GM18505 (cell line): ENCODE measurements around the gene DAB2IP.

Experiments
- ATAC-seq: cut with Tn5 transposase; IDR thresholded peaks from one replicate; pipeline ENCODE4 v1.9.1; 2021; ENCODE audit not compliant: unreplicated experiment
- POLR2A ChIP-seq: IDR thresholded peaks from 4 replicates; pipeline ENCODE4 v1.6.1; 2011; ENCODE audit warnings: borderline replicate concordance; ENCODE audit not compliant: insufficient read depth, insufficient read length; ENCODE audit errors: extremely low read depth

DAB2IP gene

DNA sequence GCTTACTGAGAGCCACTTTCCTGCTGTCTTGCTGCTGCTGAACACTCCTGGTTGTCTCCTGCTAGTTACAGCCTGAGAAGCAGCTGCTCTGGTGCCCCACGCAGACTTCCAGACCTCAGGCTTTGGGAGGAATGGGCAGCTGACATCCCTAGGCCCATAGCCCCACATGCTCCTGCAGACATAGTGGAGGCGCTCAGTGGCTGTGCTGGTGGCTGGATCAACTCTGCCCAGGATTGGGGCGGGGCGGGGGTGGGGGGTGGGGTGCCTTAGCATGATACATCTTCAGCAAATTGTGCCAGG lies 93.9 kb downstream of the DAB2IP start:
- no peak for TF ChIP-seq POLR2A
- no peak for ATAC-seq

GRCh38 chr9:121746411-121746810 lies 95.0 kb downstream of the DAB2IP start:
- no peak for ATAC-seq
- no peak for TF ChIP-seq POLR2A

GRCh38 chr9:121746866-121747265 lies 95.4 kb downstream of the DAB2IP start:
- no peak for ATAC-seq
- no peak for TF ChIP-seq POLR2A

- ATAC-seq = no peak
Observed at GRCh38 chr9:121748074-121748473, 96.6 kb downstream of the DAB2IP start.

DNA sequence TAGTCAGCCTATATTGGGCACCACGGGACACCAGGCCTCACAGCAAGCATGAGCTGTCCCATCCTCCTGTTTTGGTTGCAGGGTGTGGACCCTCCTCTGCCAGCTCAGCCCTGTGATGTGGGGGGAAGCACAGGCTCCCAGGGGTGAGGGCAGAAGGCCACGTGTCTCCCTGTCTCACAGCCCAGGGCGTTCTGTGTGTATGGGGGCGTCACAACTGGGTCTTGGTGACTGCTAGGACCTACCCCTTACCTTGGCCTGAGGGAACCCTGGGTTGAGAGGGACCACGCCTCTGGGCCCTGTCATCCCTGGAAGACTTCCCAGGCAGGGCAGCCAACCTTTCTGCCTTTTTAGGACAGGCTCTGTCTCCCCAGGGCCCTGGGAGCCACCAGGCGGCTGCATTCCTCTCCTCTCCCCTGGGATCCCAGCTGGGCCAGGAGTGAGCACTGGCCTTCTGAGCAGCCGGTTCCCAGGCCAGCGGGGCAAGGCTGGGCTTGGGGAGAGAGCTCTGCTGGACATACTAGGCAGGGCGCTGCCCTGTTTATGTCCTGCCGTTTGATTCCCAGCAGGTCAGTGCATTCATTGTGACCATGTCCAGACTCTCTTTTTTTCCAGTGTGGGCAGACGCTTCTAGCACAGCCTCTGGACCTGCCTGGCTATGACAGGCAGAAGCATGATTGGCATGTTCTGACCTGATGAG lies 97.4 kb downstream of the DAB2IP start:
- no peak for TF ChIP-seq POLR2A
- ATAC-seq = no peak

More at GRCh38 chr9:121748074-121748473, 96.6 kb downstream of the DAB2IP start:
- TF ChIP-seq POLR2A = no peak

GRCh38 chr9:121749614-121750013 lies 98.2 kb downstream of the DAB2IP start:
- ATAC-seq = no peak
- no peak for TF ChIP-seq POLR2A

GRCh38 chr9:121750259-121750714 lies 98.9 kb downstream of the DAB2IP start:
- ATAC-seq = no peak

DNA sequence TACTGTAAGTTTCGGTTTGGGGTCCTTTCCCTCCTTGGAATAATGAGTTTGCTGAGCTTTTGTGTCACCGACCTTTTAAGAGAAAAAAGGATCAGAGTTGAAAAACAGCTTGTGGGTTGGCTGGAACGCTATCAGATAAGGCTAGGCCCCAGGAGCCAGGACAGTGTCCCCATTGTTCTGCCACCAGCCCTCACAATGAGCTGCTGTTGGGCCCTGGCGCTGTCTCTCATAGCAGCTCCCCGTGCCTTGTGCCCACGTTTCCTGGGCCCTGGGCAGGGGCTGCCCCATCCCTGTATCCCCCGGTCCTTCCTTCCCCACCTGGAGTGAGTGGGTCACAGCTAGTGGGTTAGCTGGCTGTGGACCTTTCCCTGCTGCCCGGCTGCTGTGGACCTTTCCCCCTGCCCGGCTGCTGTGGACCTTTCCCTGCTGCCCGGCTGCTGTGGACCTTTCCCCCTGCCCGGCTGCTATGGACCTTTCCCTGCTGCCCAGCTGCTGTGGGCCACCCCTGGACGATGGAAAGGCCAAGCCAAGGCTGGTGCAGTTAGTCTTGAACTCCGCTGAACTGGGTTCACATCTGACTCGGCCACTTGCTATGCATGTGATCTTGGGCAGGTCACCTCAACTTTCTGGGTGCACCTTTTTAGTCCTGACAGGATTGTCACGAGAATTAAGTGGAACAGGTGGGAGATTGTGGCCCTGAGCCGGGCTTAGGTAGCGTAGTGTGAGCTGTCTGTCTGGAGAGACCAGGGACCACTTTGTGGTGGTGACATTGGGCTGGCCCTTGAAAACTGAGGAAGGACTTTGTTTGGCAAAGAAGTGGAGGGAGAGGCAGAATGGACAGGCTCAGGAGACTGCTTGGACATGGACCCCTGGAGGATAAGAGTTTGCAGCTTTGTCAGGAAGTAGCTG lies 99.5 kb downstream of the DAB2IP start:
- ATAC-seq = no peak
- TF ChIP-seq POLR2A = no peak

More at GRCh38 chr9:121750259-121750714, 98.9 kb downstream of the DAB2IP start:
- no peak for TF ChIP-seq POLR2A

GRCh38 chr9:121751686-121752445 lies 100.4 kb downstream of the DAB2IP start:
- no peak for ATAC-seq
- no peak for TF ChIP-seq POLR2A

DNA sequence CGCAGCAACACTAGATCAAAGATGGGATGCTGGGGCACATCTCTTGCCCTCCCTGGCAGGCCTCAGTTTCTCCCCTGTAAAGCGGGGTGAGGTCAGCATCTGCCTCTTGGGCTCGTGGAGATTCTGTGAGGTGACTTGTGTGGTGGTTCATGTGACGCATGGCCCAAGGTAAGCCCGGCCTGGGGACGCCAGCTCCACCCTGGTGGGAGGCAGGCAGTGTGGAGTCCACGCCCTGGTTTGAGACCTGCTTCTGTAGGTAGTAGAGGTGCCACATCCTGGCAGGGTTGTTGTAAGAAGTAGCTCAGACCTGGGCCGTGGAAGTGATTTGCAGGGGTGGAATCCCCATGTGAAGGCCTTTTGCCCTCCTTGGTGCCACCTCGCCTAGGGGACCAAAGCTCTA lies 101.5 kb downstream of the DAB2IP start:
- ATAC-seq = no peak
- TF ChIP-seq POLR2A = no peak

DNA sequence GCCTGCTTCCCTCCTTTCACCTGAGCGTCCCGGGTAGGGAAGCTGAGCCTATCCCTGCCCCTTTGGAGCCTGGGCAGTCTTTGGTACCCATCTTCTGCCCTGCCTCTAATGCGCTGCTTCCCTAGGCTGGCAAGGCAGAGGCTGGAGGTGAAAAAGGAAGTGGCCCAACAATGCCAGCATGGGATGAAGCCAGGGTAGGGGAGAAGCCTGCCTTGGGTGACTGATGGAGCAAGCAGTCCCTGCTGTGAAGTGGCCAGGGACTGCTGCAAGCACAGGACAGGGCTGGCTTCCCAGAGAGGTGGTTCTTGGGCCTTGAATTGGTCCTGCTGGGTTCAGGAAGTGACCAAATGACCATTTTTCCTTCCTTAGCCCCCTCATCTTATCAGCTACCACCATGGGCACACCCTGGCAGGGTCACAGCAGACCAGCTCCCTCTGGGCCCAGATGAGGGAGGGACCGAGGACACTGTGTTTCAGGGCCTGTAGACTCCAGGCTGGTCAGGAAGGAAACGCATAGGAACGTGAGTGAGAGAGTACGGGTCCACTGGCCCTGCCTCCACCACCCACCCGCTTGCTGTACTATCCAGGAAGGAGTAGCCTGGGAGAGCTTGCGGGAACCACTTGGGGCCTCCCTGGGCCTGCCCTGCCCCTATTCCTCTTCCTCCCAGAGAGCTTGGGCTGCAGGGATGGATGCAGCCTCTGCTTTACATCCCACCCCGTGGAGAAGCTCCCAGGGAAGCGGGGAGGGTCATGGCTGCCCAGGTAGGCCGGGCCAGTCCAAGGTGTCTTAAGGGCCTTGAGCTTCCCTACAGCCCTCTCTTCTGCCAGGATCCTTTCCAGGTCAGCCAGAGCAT lies 102.6 kb downstream of the DAB2IP start:
- no peak for TF ChIP-seq POLR2A
- no peak for ATAC-seq

DNA sequence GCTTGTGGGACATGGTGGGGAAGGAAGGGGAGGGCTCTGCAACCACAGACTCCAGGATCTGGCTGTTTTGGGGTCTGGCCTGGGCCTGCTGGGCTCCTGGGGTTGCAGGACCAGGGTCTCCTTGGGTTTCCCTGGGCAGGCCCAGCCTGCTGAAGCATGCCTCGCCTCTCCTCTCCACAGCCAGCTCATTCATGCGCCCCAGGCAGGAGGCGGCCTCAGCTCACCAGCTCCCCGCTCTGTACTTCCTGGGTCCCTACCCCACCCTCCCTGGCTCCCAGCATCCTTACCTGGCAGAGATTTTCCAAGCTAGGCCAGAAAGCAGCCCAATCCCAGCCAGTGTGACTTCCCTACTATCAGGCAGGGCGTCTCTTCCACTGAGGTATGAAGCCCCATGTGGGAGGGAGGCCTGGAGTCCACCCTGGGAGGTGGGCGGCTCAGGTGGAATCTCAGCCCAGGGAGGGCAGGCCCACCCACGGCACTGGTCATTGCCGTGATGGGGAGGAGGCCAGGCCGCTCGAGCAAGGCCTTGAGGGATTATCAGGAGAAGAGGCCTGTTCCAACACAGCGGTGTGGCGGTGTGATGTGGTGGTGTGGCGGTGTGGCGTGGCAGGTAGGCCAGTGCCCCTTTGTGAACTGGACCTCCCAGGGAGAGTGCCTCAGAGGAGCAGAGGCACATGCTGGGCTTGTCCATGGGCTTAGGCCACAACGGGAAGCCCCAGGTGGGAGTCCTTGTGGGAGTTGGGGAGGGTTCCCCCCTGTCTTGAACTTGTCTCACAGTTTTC lies 103.4 kb downstream of the DAB2IP start:
- no peak for ATAC-seq
- no peak for TF ChIP-seq POLR2A
